HG03108 (cell line): Measurements from ENCODE around the gene NOL11.
"Not testable (repeated sequence)": the region's sequence is repeated elsewhere in the genome, so short reads cannot be mapped to it uniquely, and the experiment has no call there.

Source experiments
- ATAC-seq: cut with Tn5 transposase; IDR thresholded peaks from one replicate; pipeline ENCODE4 v1.9.1; 2021; ENCODE audit warnings: moderate library complexity; ENCODE audit not compliant: unreplicated experiment

The NOL11 gene

DNA sequence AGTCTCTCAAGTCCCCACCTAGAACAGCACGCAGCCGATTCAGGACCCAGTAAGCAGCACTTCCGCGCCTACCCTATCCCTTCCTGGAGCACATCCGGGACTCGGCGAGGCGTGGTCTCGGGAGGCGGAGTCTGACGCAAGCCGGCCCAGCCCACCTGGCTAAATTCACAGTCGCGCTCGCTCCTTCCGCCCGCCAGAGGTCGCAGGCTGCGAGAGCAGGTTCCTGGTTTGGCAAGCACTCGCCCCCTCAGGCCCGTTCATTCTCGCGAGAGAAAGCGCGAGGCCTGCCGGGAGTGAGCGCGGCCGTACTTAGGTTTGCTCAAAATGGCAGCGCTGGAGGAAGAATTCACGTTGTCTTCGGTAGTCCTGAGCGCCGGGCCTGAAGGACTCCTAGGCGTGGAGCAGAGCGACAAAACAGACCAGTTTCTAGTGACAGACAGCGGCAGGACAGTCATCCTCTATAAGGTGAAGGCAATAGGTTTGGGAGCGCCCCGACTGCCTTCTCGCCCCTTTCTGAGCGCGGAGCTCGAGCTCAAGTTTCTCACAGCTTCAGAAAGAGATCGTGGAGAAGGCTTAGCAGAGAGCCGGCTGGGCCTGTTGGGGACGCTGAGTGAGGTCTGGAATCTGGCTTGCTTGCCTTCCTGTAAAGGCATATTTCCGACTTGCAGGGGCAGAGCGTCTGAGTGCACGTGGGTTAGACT is at the start of gene NOL11:
Gene NOL11, plus strand, starts transcription at position 313 of the 701 bp plus-strand sequence. Its CDS starts 12 bp downstream, at position 325.
- ATAC-seq, result peak; percentile 94

DNA sequence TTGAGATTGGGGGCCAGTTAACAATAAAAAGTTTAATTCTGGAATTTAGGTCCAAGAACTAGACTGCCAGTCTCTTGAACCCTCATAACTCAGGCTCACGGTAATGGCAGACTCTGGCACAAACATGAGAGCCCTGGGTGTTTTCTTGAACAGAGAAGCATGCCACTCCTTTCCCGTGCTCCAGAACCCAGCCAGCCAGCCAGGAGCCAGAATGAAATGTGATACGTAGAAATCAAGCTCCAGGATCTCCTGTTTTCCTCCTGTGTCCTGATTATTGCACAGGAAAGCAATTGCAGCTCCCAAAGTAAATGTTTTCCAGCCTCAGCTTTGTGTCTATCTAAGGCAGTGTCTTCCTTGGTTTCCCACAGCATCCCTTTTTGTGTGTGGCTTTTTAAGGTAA is 46.2 kb upstream of the NOL11 start:
- no peak for ATAC-seq

DNA sequence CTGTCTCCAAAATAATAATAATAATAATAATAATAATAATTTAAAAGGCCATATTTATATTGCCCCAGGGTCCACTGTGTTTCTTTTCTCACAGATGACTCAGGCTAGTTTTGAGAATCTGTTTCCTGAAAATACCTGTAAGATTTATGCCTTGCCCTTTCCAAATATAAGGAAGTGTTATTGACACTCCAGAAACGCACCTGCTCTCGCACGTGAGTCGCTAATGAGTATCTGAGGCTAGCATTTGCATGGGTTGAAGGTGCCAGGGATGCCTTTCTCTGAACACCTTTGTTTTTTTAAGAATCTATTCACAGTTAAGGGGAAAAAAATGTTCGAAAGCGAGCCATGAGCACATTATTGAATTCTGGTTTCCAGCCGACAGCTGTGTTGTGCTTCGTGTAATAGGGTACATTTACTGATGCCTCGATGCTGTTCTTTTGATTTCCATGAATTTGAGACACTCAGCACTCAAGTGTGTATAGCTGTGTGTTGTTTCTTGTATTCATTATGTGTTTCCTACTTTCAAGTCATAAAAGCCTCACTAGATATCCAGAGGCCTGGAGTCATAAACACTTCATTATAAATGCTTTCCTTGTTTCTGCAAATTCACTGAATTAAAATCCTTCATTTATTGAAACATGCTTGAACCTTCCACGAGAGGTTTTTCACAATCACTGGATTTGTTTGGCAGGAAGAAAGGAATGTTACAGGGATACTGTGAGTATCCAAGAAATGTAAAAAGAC is 45.0 kb upstream of the NOL11 start:
- ATAC-seq, result no peak

DNA sequence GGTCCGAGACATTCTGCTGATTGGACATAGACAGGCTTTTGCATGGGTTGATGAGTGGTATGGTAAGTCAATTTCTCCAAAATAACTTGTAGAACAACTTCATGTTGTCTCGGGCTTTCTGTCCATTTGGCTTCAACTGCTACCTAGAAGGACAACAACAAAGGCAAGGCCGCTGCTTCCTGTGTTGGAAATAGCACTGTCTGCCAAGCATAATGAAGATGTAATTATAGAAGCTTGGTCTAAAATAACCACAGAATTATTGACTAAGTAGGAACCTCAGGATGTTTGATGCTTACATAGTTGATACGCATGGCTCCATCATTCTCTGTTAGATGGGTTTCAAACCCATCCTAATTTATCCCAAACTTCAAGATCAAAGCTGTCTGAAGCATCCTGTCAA is 42.3 kb upstream of the NOL11 start:
- no peak for ATAC-seq

DNA sequence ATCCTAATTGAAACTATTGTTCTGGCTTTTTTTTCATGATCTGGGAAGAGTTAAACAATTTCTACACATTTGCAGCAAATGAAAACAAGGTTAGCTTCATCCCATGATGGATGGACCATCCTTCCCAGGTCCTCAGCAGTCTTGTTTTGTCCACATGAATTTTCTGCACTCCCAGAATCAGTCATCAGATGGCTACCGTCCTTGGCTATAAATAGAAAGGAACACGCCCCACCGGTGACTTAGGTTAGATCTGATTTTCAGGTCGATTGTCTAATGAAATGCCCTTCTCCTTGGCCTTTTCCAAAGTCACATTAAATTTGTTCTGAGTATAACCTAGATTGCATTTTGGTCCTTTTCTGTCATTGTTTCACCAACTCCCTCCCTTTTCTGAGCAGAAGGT is 41.4 kb upstream of the NOL11 start:
- no peak for ATAC-seq

DNA sequence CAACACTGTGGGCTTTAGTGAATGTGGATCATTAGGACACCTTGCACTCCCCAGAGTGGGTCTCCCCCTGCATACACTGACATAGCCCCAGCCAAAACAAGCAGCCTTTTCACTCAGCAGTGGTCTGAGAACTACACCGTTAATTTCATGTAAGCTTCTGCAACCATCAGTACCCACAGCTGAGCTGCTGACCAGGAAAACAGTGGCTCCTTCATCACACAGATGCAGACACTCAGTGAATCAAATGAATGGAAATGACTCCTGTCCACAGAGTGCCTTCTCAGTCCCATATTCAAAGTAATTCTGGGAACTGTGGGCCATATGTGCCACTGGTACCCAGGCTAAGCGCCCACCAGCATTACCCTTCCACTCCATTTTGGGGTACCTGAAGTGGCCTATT is 39.3 kb upstream of the NOL11 start:
- no peak for ATAC-seq

DNA sequence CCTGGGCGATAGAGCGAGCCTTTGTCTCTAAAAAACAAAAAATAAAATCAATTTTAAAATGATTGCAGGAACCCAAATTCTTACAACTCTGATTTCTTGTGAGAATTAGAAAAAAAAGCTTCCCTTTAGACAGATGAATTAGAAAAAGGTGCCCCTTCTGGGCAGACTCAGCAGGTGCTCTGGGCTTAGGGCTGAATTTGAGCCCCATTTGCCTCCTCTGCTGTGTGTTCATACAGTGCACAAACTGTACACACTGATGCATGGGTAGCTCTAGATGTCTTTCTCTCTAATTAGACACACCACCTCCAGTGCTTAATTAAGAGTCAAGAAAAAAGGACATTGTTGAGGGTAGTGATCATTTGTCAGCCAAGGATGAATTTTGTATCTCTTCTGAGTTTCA is 38.5 kb upstream of the NOL11 start:
- no peak for ATAC-seq

DNA sequence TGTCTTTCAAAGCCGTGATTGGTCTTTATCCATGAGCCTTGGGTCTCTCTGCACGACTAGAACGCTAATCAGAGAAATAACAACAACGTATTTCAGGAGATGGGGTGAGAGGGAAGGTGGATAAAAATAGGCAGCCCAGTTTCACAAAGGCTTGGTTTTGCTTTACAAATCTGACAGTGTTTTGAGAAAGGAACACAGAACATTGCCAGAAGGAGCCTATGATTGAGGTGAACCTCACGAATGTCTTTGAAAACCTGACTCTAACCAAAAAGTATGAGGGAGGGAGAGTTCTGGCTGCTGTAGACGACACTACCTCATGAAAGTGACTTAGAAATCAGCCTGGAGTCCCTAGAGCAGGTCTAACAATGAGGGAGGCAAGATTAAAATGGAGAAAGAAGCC is 38.0 kb upstream of the NOL11 start:
- no peak for ATAC-seq

DNA sequence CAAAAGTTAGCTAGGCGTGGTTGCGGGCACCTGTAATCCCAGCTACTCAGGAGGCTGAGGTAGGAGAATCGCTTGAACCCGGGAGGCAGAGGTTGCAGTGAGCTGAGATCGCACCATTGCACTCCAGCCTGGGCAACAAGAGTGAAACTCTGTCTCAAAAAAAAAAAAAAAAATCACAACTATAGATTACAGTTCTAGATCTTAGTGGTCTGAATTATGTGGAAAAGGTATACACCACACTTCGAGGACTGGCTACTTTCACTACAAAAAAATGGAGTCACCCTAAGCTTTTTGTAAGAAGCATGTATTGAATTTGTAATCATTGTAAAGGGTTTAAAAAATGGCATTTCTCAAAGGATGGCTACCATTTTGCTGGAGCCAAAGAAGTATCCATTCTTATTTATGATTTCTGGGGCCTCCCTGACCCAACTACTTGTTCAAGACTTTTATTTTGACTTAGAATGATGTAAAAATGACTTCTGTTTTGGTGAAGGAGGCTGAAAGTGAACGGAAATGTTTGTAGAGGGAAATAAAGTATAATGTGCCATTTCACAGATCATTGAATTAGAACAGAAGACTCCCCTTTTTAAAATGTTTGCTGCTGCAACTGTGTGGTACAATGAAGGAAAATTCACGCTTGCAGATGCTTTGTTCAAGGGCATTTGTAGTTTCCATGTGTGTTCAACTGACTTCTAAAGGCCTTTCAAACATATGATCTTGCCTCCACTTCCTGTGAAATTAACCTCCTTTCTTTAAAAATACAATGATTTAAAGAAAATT is 37.1 kb upstream of the NOL11 start:
- ATAC-seq, result no peak

DNA sequence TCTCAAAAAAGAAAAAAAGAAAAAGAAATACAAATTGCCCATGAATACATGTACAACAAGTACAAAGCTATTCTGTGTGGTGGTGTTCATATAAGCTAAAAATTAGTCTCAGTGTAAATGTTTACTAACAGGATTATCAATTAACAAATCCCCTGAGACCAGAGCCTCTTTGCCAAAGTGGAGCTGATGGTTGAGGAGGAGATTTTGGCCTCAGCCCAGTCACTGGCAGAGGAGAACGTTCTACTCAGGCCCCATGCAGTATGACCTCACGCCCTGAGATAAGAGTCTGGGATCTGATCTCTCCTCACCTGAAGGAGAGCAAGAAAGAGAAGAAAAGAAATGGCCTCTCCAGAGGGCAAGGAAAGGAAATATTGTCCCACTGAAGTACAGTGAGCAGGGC is 35.5 kb upstream of the NOL11 start:
- ATAC-seq, result no peak

DNA sequence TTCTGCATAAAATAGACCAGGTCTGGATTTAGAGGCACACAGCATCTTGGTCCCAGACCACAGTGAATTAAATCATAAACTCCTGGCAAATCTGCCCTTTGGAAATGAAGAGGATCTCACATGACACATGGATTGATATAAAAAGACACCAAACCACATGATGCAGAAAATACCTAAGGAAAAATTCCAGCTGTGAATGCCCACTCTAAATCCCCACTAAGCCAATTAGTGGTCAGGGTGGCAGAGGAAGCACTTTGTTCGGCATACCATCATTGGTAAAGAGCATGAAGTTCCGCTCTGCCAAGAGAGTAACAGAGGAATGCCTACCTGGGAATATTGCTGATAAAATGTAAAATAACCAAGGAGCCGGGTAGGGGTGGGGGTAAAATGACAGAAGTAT is 32.4 kb upstream of the NOL11 start:
- ATAC-seq, result no peak

DNA sequence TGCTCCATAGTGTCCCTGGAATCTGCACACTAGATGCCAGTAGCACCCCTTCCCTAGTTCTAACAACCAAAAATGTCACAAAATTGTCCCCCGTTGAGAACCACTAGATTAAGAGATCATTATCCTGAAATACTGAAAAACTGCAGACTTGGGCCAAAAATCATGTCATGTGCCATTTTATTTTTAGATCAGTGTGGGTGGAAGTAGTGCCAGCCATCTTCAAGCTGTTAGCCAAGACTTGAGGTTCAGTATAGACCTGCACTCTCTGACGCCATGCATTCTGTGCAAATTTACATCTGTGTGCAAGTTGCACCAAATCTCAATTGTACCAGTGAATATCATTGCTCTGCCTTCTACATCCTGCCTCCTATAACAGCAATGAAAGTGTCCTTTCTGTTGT is 31.5 kb upstream of the NOL11 start:
- ATAC-seq, result no peak

DNA sequence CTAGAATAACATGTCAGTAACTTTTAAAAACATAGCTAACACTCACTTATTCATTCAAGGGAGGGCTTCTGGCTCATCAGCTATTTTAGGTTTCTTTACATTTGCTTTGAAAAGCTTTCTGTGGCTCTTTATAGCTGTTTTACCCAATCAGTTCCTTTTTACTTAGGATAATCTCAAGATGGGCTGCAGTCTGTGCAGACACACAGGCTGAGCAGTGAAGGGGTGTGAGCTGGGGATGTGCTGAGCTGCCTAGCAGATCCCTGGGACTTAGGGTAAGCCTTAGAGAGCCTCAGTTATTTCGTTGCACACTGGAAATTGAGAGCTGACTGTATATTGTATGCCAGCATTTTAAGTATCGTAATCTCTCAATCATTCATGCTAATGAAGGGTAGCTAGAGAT is 30.2 kb upstream of the NOL11 start:
- no peak for ATAC-seq

DNA sequence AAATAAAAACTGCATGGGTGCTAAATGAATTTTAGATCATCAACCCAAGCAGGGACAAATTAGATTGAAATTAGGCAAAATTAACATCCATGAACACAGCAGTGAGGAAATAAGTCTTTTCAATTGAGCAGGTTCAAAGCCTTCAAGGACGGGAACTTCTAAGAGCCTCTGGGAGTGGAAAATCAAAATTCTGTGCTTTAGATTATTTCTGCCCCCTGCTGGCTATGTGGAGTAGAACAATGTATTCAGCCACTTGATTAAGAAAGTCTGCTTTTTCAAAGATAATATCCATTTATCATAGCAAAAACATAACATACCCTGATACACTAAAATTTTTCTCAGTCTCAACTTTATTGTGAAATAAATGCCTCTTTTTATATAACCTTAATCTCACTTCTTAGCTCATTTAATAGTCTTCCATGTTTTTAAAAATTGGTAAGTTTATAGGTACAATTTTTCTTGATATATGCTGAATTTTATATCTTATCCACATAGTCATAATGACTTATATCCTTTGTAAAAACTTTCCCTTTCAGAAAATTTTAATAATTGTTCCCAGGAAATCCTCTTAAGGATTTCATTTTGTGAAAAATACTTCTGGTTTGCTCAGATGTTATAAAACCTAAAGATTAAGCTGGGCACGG is 28.1 kb upstream of the NOL11 start:
- no peak for ATAC-seq

DNA sequence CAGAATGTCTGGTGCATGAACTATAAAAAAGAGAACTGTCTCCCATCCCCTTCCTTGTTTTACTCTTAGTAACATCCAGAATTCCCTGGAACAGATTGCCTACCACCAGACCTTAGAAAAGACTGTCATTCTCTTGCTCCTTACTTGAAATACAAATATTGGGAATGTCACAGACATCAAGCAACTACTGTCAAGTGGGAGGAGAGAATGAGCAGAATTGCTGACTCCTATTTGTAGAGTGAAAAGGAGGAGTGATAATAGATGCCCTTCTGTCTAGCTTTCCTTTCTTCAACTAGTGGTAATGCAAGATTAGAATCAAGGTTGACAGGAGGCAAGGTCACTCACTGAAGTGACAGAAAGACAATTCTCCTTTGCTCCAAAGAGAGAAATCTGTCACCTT is 23.9 kb upstream of the NOL11 start:
- ATAC-seq, result no peak

DNA sequence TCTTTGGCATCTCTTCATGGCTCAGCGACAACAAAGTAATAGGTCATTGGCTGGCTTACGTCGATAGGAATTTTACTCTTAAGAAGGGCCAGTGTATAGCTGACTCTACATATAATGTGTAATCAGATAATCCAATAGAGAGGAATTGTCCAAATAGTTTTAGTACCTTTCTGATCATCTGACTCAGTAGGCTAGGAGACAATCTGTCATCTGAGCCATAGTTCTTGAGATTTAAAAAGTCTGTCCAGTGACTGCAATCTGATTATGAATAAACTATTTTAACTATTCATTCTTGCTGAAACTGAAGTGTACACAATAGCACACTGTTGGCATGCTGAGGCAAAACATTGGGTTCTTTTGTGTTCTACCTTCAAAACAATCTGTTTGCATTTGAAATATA is 21.4 kb upstream of the NOL11 start:
- ATAC-seq, result no peak

DNA sequence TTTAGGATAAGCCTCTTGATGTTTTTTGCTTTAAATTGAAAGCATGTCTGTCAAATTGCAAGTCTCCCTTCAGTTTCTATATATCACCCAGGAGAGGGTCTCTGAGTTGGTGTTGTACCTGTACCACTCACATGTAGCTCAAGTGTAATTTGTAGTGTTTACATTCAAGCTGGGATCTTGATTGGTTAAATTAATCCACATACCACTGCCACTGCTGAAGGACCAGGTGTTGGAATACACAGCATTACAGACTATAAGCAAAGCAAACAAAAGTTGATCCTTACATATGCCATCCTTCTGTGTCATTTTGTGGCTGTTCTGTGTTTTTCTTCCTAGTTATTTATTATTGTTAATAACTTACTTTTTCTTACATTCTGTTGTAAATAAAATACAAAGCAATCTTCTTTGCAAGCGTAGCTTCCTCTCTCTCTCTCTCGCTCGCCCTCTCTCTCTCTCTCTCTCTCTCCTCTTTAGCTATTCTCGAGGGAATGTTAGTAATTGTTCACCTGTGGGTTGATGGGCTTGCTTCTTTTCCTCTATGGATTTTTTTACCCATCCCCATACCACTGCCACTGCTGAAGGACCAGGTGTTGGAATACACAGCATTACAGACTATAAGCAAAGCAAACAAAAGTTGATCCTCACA is 20.8 kb upstream of the NOL11 start:
- no peak for ATAC-seq

DNA sequence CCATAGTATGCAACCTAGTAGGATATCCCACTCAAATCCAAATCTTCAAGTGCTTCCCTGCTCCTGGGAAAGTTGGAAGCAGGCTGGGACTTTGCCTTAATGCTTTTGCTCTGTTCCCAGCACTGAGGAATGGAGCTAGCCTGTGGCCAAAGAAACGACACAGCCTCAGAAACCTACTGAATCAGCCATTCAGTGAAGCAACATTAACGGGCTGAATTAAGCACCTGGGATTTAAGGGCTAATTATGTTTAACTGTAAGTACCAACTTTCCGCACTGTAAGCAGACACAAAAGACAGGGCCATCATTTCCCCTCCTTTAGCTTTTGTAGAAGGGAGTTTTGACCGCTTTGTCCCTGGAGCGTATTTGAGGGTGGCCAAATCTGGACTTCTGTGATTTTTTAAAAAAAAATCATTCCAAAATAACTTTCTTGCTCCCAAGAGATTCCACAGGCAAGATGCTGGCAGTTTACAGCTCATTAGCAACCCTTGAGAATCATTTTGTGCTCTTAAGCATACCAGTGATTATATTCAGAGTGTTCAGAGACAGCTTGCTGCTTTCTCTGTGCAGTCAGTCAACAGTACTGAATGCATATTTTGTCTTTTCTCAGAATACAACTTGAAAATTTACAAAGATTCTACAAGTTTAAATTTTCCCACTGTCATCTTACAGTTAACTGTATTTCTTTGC is 17.6 kb upstream of the NOL11 start:
- ATAC-seq, result no peak

DNA sequence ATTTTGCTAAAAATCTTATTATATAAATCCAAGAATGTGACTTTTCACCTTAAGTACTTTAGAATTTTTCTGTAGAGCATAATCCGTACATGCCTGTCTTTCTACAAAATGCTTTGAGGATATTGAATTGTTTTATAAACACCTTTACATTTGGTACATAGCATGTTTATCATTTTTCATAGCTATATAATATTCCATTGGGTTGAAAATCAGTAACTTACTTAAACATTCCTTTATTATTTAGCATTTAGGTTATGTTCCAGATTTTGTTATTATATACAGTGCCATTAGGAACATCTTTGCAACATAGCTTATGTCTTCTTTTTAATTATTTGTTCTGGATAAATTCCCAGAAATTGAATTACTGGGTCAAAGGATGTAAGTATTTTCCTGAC is 17.0 kb upstream of the NOL11 start:
- ATAC-seq, result no peak

DNA sequence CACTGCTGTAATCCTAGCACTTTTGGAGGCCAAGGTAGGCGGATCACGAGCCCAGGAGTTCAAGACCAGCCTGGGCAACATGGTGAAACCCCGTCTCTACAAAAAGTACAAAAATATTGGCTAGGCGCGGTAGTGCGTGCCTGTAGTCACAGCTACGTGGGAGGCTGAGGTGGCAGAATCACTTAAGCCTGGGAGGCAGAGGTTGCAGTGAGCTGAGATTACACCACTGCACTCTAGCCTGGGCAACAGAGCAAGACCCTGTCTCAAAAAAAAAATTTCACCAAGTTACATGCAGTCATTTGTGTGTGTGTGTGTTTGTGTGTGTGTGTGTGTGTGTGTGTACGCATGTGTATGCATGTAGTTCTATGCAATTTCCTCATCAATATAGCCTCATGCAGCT is 14.9 kb upstream of the NOL11 start:
- not testable (repeated sequence) for ATAC-seq
